Measurements from ENCODE around the gene SPATS2L.

DNA sequence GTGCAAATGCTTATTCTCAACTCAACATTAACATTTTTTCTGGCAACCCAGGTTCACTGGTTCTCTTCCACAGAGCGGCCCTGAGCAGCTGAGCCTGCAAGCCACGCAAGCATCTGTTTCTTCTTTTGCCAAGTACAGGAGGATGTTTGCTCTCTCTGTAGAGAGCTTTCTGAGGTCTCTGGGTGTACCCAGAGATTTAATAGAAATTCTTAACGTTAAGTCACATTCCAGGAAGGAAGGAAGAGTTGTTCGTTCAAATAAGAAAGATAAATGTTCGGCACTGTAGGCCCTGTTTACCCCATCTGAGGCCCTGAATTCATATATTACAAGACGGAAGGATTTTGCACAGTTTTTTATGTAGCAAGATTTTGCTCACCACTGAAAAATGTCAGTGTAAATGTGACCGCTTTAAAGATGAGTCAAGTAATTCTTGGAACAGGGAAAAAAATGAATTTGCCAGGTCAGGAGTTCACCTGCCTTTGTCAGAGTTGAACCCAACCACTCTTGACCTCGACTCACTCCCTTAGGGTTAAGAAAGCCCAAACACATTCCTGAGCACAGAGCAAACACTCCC is 173.3 kb downstream of the SPATS2L start:
- no peak for TF ChIP-seq EZH2 (IDR thresholded peaks at IDR 0.05; ENCODE audit: borderline replicate concordance, insufficient read depth, low read depth, low read length, poor library complexity, severe bottlenecking)
- TF ChIP-seq, protein P1, sequence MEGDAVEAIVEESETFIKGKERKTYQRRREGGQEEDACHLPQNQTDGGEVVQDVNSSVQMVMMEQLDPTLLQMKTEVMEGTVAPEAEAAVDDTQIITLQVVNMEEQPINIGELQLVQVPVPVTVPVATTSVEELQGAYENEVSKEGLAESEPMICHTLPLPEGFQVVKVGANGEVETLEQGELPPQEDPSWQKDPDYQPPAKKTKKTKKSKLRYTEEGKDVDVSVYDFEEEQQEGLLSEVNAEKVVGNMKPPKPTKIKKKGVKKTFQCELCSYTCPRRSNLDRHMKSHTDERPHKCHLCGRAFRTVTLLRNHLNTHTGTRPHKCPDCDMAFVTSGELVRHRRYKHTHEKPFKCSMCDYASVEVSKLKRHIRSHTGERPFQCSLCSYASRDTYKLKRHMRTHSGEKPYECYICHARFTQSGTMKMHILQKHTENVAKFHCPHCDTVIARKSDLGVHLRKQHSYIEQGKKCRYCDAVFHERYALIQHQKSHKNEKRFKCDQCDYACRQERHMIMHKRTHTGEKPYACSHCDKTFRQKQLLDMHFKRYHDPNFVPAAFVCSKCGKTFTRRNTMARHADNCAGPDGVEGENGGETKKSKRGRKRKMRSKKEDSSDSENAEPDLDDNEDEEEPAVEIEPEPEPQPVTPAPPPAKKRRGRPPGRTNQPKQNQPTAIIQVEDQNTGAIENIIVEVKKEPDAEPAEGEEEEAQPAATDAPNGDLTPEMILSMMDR (IDR thresholded peaks at IDR 0.05), result no peak
